Fibroblast of mammary gland (primary cell): ENCODE data around the gene RGL1.

Experiments used
- DNase-seq: peaks from one replicate; pipeline ENCODE4 v3.0.0-alpha.2; 2010; ENCODE audit warnings: low read depth
- H3K4me3 ChIP-seq: 2 replicates; pipeline ENCODE4 v1.5.1; 2011; ENCODE audit warnings: low read depth, mild to moderate bottlenecking, low read length, moderate library complexity; ENCODE audit not compliant: control insufficient read depth
- TF ChIP-seq, protein P1 (sequence below): conservative IDR thresholded peaks from 2 replicates; pipeline ENCODE4 v1.5.1; 2011; ENCODE audit warnings: low read depth, low read length, inconsistent platforms; ENCODE audit not compliant: control insufficient read depth, insufficient read depth

RGL1 gene

DNA sequence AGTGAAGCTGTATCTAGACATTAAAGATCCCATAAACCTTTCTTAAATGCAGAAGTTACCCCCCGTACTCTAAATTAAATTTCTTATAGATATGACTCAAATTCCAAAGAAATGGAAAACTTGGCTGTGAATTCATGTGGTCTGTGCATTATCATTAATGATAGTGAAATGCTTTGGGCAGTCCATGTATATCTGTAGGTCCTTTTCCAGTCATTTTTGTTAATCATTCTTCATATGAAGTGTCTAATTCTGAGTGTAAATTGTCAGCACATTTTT, 89.3 kb downstream of the RGL1 start:
- TF ChIP-seq, protein P1, sequence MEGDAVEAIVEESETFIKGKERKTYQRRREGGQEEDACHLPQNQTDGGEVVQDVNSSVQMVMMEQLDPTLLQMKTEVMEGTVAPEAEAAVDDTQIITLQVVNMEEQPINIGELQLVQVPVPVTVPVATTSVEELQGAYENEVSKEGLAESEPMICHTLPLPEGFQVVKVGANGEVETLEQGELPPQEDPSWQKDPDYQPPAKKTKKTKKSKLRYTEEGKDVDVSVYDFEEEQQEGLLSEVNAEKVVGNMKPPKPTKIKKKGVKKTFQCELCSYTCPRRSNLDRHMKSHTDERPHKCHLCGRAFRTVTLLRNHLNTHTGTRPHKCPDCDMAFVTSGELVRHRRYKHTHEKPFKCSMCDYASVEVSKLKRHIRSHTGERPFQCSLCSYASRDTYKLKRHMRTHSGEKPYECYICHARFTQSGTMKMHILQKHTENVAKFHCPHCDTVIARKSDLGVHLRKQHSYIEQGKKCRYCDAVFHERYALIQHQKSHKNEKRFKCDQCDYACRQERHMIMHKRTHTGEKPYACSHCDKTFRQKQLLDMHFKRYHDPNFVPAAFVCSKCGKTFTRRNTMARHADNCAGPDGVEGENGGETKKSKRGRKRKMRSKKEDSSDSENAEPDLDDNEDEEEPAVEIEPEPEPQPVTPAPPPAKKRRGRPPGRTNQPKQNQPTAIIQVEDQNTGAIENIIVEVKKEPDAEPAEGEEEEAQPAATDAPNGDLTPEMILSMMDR = no peak
- H3K4me3 ChIP-seq = no peak overlapping the region
- DNase-seq = no peak

DNA sequence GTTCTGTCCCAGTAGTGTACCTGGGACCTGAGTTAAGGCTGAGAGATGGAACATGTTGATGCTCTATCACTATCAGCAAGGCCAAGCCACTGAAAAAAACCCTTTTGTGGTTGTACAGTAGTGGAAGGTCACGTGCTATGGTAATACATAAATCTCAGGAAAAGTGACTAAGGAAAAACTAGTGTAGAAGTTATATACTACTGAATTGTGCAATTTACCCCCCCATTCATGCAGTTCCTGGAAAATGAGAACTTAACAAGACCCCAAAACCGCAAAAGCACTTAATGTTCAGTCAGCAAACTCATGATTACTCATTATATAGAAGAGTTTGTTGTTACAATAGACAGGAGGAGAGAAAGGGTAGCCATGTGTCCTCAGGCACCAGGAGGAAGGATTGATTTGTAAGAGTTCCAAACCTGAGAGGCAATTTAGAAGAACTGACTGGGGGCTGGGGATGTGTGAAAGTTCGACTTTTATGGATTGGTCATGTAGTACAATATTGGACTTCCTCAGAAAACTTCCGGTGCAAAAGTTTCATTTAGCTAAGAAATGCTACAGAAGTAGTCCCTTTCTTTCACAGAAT, 91.6 kb downstream of the RGL1 start:
- TF ChIP-seq, protein P1 = no peak
- no peak overlapping the region for H3K4me3 ChIP-seq
- peak; percentile 93 for DNase-seq

GRCh38 chr1:183898001-183898396, 93.1 kb downstream of the RGL1 start:
- no peak for DNase-seq
- TF ChIP-seq, protein P1 = no peak

DNA sequence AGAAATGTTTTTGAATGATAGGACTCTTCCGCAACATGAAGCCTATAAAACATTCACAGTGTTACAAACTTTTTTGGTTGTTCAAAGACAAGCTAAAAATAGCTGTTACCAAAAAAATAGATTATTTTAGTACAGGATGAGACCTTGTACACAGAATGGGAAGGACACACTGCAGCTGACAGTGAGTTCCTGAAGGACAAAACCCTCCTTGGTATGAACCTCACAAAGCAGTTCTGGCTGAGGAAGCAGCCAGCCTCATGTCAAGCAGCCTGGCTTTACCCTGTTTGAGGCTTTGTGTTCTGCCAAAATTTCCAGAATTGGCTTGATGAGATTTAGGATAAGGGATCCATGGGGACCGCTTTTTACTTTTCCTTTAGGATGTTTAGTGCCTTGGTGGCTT, 93.7 kb downstream of the RGL1 start:
- TF ChIP-seq, protein P1 = no peak
- no peak for DNase-seq
- H3K4me3 ChIP-seq = no peak overlapping the region

More at GRCh38 chr1:183898001-183898396, 93.1 kb downstream of the RGL1 start:
- no peak overlapping the region for H3K4me3 ChIP-seq

DNA sequence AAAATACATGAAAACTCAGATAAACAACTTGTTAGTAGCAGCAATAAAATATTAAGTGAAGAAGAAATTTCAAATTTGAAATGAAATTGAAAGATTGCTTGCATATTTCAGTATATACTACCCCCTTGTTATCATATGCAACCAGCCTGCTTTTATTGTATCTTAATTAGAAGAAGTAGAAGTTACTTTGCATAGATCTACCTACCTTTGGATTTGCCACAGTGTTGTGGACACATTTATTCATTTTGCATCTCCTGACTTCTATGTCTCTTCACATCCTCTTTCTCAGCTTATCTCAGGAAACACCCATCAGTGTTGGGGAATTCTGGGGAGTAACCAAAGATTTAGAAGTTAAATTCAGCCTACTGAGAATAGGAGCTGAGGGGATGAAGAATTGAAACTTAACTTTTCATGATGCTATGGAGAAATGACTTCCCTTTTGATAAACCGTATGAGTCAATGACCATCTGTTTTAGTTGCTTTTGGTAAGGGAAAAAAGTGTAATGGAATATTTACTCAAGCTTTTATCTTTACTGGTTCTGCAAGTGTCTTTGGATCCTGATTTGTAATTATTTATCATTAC, 96.9 kb downstream of the RGL1 start:
- TF ChIP-seq, protein P1 = no peak
- no peak overlapping the region for H3K4me3 ChIP-seq
- DNase-seq = no peak

- TF ChIP-seq, protein P1 = no peak
- no peak for DNase-seq
- H3K4me3 ChIP-seq = no peak overlapping the region
Observed at GRCh38 chr1:183903101-183903500, 98.2 kb downstream of the RGL1 start.

GRCh38 chr1:183905508-183906113, 100.7 kb downstream of the RGL1 start:
- no peak overlapping the region for H3K4me3 ChIP-seq
- TF ChIP-seq, protein P1 = no peak
- DNase-seq = no peak
